ENCODE data around the gene NVL. TPM values are rescaled to one million over a fixed set of nuclear protein-coding genes. Genes with fewer than 3 reads are reported as not detected.

Gene NVL
- total and polyA plus RNA-seq, 8 donors, result 22.4 to 46.5 (median 39.0) TPM

DNA sequence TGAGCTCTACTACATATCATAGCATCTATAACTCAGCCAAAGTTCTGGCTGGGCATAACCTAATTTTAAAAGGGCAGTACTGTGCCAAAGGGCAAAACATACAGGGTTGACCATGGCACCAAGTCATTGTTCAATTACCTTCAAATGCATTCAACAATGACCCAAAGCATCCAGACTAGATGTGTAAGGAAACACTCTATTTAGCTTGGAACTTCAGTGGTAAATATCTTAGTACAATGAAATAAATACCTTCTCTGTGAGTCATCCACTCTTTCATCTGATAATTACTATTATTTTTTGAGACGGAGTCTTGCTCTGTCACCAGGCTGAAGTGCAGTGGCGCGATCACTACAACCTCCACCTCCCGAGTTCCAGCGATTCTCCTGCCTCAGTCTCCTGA lies 70.0 kb downstream of the NVL start:
- Histone ChIP-seq H3K36me3 (peaks cover 0 to 22% of the 10 kb centered on the region in 2 donors), H3K4me3 (no peak overlapping the region), H3K27me3 (no peaks in the 10 kb centered on the region), H3K9me3 (no peaks in the 10 kb centered on the region), H3K4me1 (no peaks in the 10 kb centered on the region), H3K27ac (no peak overlapping the region)
- intact Hi-C loops (cut with DNase I), result no loop called here
- TF ChIP-seq, protein P1, sequence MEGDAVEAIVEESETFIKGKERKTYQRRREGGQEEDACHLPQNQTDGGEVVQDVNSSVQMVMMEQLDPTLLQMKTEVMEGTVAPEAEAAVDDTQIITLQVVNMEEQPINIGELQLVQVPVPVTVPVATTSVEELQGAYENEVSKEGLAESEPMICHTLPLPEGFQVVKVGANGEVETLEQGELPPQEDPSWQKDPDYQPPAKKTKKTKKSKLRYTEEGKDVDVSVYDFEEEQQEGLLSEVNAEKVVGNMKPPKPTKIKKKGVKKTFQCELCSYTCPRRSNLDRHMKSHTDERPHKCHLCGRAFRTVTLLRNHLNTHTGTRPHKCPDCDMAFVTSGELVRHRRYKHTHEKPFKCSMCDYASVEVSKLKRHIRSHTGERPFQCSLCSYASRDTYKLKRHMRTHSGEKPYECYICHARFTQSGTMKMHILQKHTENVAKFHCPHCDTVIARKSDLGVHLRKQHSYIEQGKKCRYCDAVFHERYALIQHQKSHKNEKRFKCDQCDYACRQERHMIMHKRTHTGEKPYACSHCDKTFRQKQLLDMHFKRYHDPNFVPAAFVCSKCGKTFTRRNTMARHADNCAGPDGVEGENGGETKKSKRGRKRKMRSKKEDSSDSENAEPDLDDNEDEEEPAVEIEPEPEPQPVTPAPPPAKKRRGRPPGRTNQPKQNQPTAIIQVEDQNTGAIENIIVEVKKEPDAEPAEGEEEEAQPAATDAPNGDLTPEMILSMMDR (IDR thresholded peaks at IDR 0.05), result no peak
- no peak for DNase-seq
- ATAC-seq, result no peak

DNA sequence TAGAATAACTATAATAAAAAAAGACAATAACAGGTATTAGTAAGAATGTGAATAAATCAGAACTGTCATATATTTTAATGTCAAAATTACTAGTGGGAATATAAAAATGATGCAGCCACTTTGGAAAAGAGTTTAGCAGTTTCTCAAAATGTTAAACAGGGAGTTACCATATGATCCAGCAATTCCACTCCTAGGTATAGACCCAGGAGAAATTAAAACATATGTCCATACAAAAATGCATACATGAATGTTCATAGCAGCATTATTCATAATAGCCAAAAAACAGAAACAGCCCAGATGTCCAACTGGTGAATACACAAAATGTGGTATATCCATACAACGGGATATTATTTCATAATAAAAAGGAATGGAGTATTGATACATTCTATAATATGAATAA lies 71.6 kb downstream of the NVL start:
- DNase-seq (no peak), ATAC-seq (no peak)
- no peaks in the 10 kb centered on the region for H3K27me3 ChIP-seq
- intact Hi-C loops (cut with DNase I), result no loop called here
- H3K27ac ChIP-seq, result no peak overlapping the region
- H3K4me1 ChIP-seq, result no peaks in the 10 kb centered on the region
- H3K36me3 ChIP-seq, result peaks cover 0 to 10% of the 10 kb centered on the region in 2 donors
- TF ChIP-seq, protein P1 (IDR thresholded peaks at IDR 0.05), result no peak
- H3K9me3 ChIP-seq, result no peaks in the 10 kb centered on the region
- no peak overlapping the region for H3K4me3 ChIP-seq

DNA sequence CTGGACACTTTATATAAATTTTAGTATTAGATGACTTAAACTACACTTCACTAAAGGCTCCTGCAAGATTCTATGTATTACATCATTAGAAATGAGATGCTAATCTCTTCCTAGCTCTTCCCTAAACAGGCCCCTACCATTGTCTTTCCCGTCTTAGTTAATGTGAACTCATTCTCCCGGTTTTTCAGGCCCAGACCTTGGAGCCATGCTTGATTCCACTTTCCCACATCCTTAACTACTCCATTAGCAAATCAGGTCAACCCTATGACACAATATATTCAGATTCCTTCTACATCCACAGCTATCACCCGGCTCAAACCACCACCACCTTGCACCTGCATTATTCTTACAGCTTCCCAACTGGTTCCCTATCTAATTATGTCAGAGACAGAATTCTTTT lies 73.3 kb downstream of the NVL start:
- ATAC-seq (no peak), DNase-seq (no peak)
- Histone ChIP-seq H3K4me1 (no peaks in the 10 kb centered on the region), H3K27me3 (no peaks in the 10 kb centered on the region), H3K27ac (no peak overlapping the region), H3K4me3 (no peak overlapping the region), H3K9me3 (no peaks in the 10 kb centered on the region), H3K36me3 (peaks cover 0 to 8% of the 10 kb centered on the region in 2 donors)
- TF ChIP-seq, protein P1 (IDR thresholded peaks at IDR 0.05), result no peak
- intact Hi-C loops (cut with DNase I), result no loop called here

DNA sequence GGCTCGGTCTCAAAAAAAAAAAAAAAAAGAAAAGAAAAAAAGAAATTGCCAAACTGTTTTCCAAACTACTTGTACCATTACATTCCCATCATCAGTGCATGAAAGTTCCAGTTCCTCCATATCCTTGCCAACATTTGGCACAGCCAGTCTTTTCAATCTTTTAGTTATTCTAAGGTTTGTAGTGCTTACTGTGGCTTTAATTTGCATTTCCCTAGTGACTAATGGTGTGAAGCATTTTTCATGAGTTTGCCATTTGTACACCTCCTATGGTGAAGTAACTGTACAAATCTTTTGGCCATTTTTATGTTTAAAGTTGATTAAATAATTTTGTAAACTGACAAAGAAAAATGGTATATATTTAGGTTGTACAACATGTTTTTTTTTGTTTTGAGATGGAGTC lies 76.3 kb downstream of the NVL start:
- Histone ChIP-seq H3K9me3 (no peaks in the 10 kb centered on the region), H3K27ac (no peak overlapping the region), H3K4me1 (no peaks in the 10 kb centered on the region), H3K36me3 (peaks cover 0 to 24% of the 10 kb centered on the region in 2 donors), H3K27me3 (no peaks in the 10 kb centered on the region), H3K4me3 (no peak overlapping the region)
- TF ChIP-seq, protein P1 (IDR thresholded peaks at IDR 0.05), result no peak
- ATAC-seq (no peak), DNase-seq (no peak)
- intact Hi-C loops (cut with DNase I), result no loop called here

DNA sequence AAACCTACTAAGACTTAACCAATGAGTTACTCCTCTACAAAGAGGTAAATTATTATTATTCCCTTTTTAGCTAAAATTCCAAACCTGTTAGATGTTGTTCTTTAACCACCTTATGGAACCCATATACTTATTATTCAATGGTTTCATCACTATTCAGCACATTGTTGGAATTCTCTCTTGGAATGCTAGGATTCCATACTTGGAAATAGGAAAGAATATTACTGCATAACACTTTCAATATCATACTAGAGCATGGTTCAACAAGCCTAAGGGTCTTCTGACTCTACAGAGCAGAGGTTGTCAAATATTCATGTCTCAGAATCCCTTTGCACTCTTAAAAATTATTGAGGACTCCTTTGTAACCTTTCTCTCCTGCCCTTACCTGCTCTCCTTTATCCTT lies 77.5 kb downstream of the NVL start:
- Histone ChIP-seq H3K27me3 (no peaks in the 10 kb centered on the region), H3K4me3 (no peak overlapping the region), H3K9me3 (no peaks in the 10 kb centered on the region), H3K4me1 (no peaks in the 10 kb centered on the region), H3K36me3 (peaks cover 0 to 34% of the 10 kb centered on the region in 2 donors), H3K27ac (peak overlapping the region in 1 of 2 donors; percentile 10)
- DNase-seq, result no peak
- ATAC-seq, result no peak
- TF ChIP-seq, protein P1 (IDR thresholded peaks at IDR 0.05), result no peak
- intact Hi-C loops (cut with DNase I), result no loop called here

Measured in left lung (tissue), 10 donors.